GM19240 (cell line): ENCODE data around the gene TMEM163.

Experiments
- DNase-seq: peaks from one replicate; pipeline ENCODE4 v3.0.0; 2011; ENCODE audit warnings: low spot score; ENCODE audit not compliant: insufficient read length

The TMEM163 gene

DNA sequence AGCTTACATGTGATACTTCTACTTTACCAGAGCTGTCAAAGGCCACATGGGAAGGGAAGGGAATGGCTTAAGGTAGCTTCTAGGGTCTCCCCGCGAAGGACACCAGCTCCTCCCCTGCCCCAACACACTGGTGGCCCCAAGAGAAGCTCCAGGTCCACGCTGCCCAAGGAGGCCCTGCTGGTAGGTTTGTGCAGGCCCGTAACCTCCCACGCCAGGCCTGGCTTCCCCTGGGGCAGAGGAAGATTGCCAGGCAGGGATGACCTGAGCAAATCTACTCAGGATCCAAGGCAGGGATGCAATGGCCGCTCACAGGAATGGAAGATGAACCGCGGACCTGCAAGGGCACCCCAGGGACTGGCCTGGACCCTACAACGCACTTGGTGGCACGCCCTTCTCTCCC lies 259.9 kb downstream of the TMEM163 start:
- no peak for DNase-seq

DNA sequence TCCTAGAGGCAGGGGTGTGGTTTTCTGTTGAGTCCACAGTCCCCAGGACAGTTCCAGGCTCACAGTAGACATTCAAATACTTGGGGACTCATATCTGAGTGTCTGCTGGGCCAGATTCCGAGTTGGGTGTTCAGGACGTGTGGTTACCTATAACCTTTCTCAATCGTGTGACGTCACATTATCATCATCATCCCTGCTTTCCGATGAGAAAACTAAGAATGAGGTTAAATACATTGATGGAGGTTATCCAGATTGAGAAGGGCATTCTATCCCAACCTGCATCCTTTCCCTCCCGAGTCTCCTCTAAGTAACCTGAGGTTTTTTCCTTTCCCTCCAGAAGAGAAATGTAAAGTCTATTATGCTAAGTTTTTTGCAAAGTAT lies 260.3 kb downstream of the TMEM163 start:
- no peak for DNase-seq

DNA sequence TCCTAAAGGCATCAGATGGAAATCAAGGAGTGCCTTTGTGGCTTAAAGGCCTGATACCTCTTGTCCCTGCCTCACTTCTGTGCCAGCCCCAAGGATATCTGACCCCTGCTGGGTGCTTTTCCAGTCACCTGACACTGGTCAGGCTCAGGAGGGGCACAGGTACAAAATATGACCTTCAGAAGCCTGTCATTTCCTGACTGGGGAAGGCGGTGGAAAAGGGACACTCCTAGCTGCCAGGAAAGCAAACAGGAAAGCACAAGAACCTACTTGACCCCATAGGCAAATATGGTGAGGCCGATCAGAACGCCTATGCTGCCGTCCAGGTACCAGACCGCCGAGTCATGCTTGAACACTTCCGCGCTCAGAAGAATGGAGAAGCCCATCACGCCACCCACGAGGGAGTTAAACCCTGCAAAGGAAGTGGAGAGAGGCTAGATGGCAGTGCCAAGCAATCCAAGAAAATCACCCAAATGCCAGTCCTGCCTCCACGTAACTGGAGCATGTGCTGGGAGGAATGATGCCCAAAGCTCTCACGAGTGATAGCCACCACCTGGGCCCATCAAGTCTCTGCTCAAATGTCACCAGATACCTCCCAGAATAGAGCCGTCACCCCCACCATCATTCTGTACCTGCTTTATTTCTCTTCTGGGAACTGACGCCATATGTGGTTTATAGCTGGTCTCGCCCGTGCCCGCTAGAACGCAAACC lies 260.9 kb downstream of the TMEM163 start:
- no peak for DNase-seq

DNA sequence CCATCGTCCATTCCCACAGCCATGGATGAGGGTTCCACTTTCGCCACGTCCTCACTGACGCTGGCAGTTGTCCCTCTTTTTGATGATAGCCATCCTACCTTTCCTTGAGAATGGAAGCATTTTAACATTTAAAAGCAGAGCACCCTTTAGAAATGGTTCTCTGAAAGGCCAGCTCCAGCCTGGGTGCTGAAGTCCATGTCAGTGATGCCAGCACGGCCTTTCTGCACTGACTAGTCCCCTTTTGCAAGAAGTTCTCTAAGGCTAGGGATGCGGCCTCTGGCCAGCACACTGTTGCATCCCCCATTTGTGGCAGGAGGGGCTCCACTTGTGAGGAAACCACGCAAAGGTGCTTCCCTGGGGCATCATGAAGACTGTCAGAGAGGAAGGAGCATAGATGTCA lies 261.4 kb downstream of the TMEM163 start:
- no peak for DNase-seq

DNA sequence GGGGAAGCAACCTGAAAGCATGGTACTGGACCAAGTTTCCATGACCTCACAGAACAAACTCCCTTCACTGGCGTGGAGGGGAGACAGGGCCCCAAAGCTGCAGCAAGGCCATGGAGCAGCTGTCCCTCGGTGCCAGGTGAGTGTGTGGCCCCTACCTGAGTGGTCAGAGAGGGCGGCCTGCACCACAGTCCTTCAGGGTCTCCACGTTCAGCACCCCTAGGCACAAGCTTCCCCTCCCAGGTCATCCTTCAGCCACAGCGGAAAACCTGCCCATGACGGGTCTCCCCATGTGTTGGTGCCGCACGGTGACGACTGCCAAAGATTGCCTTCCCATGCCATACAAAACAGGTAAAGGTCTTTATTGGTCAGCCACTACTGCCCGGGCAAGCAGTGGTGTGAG lies 263.4 kb downstream of the TMEM163 start:
- DNase-seq = no peak

DNA sequence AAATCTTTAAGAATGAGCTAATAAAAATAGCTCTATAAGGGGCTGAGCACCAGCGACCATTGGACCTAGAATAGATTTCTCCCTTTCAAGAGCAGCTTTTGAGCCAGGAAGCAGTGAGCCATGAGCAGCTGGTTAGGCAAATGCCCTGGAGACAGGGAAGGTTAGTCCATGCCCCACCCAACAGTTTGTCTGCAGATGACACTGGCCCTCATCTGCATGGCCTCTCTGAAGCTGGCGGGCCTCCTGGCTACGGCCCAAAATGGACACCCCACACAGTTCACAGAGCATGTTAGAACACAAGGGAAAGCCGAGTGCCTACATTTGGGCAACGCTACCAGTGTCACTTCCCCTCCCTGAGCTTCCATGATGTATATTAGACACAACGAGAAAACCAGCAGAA lies 263.9 kb downstream of the TMEM163 start:
- no peak for DNase-seq

DNA sequence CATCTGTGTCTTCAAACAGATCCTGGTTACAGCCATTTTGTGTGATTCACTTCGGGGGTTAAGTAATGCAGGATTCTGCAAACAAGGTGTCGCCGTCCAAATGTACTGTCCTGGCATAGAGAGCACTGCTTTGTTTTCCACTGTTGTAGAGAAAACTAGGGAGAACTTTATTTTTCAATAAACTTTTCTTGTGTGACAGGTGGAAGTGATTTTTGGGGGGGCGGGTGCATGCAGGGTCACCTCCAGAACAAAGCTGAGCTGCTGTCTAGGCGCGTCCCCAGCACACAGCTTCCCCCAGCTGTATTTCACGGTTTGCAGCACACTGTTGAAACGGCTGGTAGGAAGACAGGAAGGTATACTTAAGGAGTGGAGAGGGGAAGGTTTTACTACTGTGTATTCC lies 264.4 kb downstream of the TMEM163 start:
- no peak for DNase-seq

DNA sequence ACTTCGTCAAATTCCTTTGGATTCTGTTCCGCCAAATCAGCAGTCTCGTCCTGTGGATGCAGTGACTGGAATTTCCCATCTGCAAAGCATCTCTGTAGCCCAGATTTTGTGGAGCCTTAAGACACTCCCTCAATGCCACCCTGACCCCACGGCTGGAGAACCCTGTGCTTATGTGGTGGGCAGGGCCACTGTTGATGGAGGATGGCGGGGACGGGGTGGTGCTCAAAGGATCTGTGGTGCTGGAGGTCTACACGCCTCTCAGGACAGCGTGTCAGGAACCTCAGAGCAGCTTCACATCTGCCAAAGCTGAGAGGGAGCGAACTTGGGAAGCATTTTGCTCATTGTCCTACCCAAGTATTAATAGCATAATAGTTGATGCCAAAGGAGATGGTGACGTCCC lies 264.8 kb downstream of the TMEM163 start:
- DNase-seq = no peak

DNA sequence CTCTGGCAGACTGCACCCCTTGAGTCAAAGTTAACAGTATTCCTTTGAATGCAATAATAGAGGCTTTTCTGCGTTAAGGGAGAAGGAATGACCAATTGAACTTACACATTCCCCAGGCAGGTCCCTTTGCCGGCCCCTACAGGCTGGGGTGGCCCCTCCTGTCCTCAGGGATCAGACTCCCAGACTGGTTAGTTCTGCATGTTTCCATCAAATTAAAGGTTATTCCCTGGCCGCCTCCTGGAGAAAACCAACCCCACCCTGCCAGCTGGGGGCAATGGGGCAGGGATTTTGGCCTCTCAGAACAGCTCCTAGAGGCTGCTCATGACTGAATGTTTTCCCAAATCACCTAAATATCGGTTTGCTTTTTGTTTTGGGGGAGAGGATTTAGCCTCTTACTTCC lies 265.3 kb downstream of the TMEM163 start:
- DNase-seq = no peak

DNA sequence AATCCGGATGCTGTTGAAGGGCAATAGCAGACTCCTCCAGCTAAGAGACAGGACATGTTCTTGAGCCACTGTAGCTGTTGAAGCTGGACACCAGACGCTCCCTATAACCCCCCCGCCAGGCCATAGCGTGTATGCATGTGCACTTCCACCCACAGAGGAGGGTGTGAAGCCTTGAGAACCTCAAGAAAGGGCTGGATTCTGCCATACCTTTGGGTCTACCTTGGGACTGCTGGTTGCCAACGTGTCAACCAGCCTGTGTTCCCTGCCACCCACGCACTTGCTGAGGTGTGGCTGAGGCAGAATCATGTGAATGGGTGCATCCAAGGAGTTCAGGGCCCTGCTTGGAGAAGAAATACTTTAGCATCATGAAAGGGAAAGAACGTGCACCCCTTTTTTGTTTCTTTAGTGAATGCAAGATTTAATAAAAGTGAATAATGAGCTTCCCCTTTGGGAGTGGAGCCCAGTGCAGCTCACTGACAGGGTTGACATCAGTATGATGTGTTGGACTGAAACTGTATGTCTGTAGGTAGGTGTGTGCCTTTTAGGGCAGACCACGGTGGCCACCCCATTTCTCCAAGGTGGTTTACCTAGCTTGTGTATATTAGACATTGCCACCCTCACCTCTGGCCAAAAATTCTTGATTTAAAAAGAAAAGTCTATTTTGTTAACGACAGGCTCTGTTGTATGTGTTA lies 266.6 kb downstream of the TMEM163 start:
- no peak for DNase-seq

DNA sequence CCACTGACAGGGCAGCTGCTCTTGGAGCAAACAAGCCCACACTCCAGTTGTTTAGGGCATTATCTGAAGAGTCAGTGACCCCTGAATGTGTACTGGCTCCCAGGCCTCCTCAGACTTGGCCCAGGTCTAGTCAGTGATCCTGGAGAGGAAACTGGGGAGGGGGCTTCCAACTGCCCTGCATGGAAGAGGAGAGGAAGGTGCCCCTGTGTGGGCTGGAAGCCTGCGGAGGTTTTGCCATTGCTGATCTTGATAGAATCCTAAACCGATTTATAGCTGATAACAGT lies 267.5 kb downstream of the TMEM163 start:
- DNase-seq = no peak

DNA sequence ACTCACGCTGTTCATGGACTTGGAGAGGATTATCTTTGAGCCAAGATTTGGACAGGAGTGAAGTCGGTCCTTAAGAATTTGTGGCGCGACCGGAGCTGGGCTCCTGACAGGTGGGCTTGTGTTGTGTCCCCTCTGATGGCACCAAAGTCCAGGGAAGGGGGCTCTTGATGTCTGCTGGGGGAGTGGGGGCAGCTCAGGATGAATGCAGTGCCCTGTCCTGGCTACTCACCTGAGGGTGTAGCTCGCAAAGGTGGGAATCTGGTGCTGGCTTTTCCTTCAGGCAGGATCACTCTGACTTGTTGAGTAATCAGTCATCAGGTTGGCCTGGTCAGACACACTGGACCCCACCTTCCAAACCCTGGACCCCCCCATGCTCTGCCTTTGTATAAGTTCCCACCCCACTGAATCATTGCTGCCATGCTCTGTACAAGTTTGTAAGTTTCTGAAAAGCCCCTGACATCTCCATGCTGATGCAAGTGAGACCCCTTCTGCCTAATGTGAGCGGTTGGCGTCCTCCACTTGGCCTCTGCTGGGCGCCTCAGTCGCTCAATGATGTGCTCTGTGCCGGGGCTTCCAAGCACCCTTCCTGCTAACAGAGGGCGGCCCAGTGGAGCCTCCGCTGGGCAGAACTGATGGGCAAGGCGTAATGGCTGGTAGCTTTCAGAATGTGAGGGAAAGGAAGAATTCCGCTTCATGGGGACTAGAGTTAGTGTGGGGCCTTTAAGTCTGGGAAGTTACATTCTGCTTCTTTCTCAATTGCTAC lies 268.9 kb downstream of the TMEM163 start:
- no peak for DNase-seq

DNA sequence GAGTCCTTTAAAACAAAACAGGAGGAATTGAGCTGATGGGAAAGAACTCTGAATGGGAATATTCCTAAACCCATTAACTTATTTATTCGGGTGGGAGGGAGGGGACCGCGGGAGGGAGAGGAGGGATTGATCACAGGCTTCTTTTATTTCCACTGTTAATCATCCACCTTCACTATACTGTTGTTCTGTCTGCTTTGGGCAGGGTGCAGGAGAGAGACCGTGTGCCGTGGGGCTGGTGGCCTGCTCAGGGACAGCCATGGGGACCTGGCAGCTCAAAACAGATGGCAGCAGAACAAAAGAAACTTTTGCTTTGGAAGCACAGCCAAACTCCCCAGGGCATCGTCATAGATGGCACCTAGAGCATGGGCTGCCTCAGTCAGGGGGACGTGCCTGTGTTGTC lies 269.6 kb downstream of the TMEM163 start:
- no peak for DNase-seq

DNA sequence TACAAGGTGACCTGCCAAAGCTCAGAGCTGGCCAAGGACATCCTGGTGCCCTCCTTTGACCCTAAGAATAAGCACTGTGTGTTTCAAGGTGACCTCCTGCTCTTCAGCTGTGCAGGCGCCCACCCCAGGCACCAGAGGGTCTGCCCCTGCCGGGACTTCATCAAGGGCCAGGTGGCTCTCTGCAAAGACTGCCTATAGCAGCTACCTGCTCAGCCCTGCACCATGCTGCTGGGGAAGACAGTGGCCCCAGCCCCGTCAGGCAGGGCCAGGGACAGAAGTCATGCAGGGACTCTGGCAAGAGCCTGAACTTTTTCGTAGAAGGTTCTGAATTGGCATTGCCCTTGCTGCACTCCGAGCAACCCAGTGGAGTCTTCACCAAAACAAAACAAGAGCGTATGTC lies 270.1 kb downstream of the TMEM163 start:
- DNase-seq = no peak

DNA sequence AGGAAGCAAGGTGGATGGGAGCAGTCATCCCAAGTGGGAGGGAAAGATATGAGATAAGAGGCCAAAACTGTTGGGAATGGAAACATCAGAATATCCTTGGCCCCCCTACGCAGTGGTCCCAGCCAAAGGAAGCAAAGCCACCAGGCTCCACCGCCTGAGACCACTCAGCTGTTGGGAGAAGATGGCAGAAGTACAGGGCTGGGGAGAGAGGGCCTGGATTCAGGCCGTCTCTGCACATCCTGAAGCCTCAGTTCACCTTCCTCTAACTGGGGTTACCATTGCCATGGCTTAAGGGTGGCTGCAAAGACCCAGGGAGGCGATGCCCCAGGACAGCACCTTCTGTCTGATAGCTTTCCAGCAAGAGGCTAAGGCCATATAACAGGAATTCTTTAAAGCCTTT lies 271.1 kb downstream of the TMEM163 start:
- no peak for DNase-seq

DNA sequence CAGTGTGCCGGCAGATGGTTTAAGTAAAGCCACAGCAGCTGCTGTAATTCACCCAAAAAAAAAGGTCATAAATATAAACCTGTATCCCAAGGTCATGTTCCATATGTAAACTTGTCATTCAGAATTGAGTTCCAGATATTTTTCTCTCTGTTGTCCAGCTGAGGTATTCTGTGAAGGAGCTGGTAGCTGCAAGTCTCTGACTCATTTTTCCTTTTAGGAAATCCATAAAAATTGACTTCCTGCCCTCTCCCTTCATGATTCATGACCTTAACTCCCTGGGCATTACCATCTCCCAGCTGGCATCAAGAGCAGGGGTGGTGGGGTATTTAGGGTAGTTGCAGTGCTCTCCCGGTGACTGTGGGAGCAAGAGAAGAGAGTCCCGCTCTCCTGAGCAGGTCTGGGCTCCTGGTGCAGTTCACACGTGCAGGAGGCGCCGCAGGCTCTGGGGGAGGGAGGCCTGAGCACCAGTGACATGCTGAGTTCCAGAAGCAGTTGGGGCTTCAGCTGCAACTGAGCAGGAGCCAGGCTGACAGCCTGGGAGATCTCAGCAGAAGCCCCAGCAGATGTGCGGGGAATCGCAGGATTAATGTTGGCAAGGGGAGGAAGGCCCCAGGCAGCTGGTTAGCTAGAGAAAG lies 272.3 kb downstream of the TMEM163 start:
- DNase-seq = no peak

DNA sequence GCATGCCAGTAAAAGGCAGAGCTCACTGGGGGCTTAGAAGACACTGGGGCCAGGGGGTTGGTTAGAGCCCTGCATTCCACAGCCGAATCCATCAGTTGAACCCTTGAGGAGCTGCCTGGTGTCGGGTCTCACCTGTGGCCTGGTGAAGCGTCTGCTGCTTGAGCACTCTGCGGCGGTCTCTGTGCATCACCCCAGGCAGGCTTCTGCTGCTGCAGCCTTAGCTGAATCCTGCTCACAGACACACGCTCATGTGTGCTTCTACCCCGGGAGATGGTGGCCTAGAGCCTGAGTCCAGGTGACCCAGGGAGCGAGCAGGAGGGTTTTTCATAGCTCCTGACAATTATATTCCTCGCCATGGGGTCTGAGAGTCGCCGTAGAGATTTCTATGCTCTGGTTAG lies 272.8 kb downstream of the TMEM163 start:
- DNase-seq = no peak

DNA sequence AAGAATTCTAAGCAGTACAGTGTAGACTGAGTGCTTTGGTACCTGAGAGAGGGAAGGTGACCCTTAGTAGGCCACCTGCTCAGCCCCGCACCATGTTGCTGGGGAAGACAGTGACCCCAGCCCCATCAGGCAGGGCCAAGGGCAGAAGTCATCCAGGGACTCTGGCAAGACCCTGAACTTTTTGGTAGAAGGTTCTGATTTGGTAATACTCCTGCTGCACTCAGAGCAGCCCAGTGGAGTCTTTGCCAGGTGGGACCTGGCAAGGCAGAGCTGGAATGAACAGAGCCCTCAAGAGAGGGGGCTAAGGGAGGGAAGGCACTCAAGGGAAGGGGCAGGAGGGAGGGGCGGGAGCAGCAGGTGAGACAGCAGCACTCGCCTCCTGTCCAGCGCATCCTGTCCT lies 273.7 kb downstream of the TMEM163 start:
- no peak for DNase-seq

DNA sequence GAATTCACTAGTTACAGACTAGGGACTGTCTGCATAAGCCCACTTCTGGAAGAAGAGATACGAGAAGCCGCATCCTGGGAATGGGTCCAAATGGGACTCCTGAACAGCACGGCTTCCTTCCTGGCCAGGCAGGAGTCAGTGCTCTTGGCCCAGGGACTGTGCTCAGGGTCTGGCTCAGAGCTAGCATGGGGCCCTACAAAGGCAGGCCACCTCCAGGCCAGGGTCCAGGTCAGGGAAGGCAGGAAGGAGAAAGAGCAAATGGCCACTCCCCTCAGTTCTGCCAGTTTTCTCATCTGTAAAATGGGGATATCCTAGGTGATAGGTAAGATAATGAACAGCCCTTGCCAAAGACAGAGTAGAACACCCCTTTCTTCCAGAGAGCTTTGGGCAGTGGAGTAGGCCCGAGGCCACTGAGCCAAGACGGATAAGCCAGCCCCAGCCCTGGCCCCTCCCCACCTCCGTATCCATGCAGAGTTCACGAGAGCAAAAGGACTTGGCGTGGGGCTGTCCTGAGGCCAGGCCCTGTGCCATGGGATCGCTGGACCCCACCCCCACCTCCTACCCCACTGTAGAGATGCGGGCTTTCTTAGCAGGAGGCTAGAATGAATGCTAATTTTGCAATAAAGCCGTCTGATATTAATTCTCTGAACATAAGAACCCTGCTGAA lies 274.9 kb downstream of the TMEM163 start:
- DNase-seq = no peak

DNA sequence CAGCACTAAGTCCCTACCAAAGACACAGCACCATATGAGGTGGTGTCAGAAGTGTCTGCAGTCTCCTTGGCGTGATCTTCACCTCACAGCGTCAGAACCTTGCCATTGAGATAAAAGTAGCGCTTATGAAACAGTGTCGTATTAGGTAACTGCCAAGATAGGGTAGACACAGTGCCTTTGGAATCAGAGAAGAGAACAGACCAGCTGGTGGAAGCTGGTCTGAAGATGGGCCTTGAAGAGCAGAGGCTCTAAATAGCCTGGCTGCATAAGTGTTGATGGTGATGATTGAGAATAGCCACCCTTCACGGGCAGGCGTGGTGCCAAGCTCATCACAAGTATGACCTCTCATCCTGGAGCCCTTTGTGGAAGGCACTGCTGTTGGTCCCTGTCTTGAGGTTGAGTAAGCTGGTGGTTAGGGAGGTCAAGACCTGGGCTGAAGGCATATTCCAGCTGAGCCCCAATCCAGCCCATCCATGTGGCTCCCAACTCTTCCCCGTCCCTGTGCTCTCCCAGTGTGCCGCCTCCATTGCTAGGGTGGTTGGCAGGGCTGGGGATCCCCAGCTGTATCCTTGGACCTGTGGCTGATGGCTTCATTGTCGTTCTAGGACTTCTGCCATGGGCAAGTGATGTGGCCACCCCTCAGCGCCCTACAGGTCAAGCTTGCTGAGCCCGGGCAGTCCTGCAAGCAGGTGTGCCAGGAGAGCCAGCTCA lies 277.5 kb downstream of the TMEM163 start:
- DNase-seq = no peak

DNA sequence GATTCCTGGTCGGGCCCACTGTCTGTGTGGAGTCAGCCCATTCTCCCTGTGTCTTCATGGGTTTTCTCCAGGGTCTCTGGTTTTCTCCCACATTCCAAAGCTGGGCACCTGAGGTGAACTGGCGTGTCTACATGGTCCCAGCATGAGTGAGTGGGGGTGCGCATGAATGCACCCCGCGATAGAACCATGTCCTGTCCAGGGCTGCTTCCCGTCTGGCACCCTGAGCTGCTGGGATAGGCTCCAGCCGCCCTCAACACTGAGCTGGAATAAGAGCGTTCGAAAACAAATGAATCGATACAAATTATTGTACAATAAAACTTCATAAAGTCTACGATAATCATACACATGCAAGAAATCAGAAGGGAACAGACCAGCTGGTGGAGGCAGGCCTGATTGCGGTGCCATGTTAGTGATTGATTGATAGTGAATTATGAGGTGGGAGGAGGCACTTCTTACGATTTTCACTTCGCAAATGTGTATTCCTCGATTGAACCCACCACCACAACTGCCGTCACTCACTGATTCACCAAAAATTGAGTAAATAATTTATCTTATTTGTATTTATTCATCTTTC lies 278.4 kb downstream of the TMEM163 start:
- DNase-seq = no peak
